GM18499 (cell line): ENCODE results near the gene MFN2.
"Not testable (repeated sequence)": the region's sequence is repeated elsewhere in the genome, so short reads cannot be mapped to it uniquely, and the experiment has no call there.

Source experiments
- ATAC-seq: cut with Tn5 transposase; IDR thresholded peaks from one replicate; pipeline ENCODE4 v1.9.1; 2021; ENCODE audit warnings: moderate number of reproducible peaks; ENCODE audit not compliant: insufficient read depth, unreplicated experiment

MFN2 gene

DNA sequence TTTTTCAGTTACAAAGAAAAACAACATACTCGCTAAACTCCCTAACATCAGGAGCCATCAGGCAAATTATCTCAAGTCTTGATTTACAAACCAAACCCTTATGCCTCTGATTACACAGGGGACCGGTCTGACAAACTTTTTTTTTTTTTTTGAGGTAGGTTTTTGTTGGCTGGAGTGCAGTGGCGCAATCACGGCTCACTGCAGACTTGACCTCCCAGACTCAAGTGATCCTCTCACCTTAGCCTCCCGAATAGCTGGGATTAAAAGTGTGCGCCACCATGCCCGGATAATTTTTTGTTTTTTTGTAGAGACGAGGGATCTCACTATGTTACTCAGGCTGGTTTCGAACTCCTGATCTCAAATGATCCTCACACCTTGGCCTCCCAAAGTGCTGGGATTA lies 35.3 kb downstream of the MFN2 start:
- no peak for ATAC-seq

DNA sequence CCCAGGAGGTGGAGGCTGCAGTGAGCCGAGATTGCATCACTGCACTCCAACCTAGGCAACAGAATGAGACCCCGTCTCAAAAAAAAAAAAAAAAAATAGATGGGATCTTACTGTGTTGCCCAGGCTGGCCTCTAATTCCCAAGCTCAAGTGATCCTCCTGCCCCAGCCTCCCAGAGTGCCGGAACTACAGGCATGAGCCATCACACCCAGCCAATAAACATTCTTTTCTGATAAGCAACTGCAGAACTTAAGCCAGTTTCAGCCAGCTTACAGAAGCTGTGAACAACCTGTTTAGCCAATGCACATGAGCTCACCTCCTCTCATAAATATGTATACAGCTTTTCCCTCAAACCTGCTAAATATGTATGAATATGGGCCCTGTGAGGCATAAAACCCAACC lies 35.9 kb downstream of the MFN2 start:
- ATAC-seq: no peak

DNA sequence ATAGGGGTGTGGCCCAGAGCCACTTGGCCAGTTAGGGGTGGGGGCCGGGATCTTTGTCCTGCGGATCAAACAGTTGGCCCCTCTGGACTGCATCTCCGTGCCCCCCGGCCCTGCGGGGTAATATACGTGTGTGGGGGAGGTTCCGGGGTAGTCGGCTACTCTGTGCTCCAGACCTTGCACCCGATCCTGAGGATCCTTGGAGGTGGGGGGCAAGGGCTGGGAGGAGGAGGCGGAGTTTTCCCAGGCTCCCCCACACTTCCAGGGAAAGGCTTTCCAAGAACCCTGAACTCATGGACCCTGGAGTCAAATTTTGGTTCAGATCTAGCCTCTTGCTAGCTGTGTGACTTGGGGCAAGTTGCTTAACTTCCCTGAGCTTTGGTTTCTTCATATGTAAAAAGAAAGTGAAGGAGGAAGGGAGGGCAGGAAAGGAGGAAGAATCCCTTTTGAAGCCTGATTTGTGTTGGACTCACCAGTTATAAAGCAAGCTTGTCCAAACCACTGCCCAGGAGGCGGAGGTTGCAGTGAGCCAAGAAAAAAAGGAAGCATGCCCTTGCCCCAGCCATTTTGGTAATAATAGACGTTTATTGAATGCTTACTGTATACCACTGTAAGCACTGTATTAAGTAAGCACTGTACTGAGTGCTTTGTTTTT lies 39.7 kb downstream of the MFN2 start:
- ATAC-seq: no peak

GRCh38 chr1:12021616-12022015 lies 41.4 kb downstream of the MFN2 start:
- ATAC-seq: no peak

DNA sequence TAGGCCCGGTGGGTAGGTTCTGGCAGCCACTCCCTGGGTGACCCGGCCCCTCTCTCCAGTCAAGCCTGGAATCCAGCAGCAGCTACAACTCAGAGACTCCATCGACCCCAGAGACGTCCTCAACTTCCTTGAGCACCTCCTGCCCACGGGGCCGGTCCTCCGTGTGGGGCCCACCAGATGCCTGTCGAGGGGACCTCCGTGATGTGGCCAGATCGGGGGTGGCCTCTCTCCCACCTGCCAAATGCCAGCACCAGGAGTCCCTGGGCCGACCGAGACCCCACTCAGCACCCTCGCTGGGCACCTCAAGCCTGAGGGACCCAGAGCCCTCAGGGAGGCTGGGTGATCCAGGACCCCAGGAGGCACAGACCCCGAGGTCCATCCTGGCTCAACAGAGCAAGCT lies 41.8 kb downstream of the MFN2 start:
- no peak for ATAC-seq

DNA sequence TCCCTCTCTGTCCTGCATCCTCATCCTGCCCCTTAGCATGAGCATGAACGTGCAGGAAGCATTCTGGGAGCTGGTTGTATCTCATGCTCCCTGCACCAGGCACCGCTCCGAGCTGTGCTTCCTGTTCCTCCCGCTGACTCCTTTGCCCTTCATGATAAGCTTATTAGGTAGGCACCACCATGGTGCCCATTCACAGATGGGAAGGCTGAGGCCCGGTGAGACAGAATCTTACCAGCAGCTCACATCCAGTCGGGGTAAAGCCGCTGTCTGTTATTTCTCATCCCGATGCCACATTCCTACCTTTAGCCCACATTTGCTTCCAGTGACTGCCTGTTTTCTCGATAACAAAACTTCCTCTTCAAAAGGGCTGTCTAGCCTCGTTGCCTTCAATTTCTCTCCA lies 46.3 kb downstream of the MFN2 start:
- ATAC-seq: no peak

GRCh38 chr1:12028248-12028647 lies 48.0 kb downstream of the MFN2 start:
- no peak for ATAC-seq

- ATAC-seq: no peak
Measured at GRCh38 chr1:12028957-12029511, 48.8 kb downstream of the MFN2 start.

DNA sequence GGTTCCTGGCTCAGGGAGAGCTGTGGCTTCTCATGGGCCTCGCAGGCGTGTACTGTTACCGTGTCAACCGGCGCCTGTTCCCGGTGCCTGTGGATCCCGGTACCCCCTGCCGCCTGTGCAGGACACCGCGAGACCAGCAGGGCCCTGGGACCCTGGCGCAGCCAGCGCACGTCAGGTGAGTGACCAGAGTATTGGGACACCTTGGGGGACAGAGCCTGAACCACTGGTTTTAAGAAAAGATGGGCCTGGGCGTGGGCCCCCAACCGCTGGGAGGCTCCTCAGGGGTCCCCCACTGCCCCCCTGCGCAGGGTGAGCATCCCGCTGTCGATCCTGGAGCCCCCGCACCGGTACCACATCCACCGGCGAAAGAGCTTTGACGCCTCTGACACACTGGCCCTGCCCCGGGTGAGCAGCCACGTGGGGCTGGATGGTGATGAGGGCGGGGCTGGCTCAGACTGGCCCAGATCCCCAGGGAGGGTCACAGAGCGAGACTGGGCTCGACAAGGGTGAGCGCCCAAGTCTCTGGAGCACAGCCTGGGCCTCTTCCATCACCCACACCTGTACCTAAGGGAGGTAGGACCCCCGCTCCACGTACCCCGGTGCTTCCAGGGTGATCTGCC lies 49.6 kb downstream of the MFN2 start:
- no peak for ATAC-seq

DNA sequence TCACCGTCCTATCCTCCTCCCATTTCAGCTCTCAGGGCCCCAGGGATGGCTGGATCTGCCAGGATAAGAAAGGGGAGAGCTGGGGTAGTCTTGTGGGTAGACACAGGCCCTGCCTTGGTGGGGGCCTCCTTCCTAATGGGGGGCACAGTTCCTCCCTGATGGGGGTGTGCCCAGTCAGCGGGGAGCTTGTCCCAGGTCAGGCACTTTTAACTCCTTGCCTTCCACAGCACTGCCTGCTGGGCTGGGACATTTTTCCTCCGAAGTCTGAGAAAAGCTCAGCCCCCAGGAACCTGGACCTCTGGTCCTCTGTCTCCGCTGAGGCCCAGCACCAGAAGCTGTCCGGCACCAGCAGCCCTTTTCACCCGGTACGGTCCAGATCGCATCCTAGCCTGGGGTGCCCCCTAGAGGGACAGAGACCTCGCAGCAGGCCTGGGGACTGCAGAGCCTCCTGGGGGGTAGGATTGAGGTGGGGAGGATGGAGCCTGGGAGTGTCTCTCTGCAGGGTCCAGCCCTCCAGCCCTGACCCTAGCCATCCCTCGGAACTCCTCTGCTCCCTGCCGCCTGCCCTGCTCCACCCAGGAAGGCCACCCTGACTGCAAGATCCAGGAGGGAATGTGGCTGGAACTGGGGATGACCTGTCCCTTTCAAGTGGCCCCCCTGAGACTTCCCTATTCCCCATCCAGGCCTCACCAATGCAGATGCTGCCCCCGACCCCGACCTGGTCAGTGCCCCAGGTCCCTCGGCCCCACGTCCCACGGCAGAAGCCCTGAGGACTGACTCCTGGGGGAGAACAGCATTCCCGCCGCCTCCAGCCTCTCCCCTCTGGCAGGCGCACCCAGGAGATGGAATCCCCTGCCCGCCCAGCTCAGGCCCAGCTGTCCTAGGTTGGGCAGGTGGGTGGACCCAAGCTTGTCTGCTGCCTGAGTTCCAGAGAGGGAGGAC lies 51.1 kb downstream of the MFN2 start:
- no peak for ATAC-seq

DNA sequence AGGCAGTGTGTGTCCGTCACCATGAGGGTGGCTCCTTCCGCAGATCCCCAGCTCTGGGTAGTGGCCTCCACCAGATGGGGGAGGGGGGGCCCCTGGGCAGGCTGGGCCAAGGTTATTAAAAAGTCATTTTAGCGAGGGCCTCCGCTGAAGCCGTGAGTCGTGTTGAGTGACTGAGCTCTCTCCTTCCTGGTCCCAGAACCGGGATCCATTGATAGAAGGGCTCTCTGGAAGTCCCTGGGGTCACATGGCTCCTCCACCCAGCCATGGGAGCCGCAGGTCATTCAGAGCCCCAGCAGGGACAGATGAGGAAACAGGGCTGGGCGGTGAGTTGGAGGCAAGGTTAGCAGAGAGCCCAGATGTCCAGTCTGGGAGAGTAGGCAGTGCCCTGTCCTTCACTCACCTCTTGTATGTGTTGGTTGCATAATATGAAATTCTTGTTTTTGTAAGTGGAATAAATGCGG lies 51.9 kb downstream of the MFN2 start:
- no peak for ATAC-seq

DNA sequence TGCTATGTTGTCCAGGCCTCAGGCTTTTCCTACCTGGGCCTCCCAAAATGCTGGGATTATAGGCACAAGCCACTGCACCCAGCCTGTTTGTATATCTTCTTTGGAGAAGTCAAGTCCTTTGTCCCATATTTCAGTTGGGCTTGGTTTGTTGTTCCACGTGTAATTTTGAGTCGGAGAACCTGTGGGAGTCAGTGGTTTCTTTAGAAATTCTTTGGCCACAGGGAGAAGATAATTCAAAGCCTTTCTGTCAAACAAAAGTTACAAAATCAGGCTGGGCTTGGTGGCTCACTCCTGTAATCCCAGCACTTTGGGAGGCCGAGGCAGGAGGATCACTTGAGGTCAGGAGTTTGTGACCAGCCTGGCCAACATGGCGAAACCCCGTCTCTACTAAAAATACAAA lies 53.2 kb downstream of the MFN2 start:
- ATAC-seq: not testable (repeated sequence)

GRCh38 chr1:12034381-12034801 lies 54.1 kb downstream of the MFN2 start:
- ATAC-seq: no peak

- ATAC-seq: no peak
Measured at GRCh38 chr1:12035312-12035711, 55.1 kb downstream of the MFN2 start.

DNA sequence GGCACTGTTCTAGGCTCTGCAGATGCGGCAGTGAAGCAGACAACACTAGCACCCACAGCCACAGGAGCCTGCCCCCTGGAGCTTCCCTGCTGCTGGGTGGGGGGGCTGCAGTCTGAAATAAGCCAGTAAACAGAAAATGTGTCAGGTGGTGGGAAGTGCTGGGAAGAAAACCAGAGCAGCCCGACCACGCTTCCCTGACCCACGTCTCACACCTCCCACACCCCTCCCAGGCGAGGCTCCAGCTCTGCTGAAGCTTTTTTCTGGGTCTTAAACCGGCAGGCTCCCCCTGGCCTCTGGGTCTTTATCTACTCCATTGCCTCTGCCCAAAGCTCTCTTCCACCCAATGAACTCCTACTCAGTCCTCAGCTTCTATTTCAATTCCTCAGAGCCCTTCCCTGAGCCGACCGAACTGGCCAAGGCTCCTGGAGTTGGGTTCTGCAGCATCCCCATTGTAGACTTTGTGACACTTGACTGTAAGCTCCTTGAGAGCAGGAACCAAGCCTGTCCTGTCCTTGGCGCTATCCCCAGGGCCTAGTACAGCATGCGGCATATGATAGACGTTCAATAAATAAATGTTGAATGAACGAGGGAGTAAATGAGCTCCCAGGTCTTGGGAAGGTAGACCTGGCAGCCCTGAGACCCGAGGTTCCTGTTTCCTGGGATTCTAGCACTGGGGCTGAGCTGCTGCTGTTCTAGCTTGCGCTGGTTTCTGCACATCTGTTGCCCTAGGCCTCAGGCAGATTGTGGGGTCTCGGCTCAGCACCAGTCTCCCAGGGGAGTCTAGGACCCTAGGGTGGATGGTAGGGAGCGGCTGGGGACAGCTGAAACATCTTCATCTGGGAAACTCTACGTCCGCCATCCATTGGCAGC lies 57.5 kb downstream of the MFN2 start:
- no peak for ATAC-seq

DNA sequence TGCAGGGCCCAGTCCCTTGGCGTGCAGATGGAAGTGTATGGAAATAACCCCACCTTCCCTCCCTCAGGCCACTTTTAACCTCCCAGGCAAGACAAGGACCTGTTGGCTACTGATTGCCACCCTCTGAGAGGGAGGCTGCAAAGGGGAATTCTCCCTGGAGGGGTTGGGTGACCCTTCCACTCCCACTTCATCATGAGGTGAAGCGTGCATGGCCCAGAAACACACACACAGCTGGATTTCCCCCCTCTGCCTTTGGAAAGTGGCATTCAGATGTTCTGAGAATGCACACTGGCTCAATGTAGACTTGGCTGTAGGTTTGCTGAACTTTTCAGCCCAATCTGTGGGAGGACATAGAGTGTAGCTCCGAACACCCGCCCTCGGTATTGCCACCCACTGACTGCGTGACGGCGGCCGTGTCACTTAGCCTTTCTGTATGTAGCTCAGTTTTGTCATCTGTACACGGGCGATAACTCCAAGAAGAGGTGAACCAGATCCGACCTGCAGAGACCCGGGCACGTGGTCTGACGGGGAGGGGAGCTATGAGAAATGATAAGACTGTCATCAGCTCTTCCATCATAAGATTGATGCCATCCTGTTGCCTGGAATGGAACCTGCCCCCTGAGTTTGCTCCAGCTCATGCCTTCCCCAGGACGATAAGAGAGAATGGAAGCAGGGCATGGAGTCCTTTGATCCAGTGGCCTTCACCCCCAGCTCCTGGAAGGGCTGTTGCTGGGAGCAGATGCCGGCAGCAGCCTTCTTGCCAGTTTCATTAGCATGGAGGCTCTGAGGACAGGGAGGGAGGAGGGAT lies 58.3 kb downstream of the MFN2 start:
- no peak for ATAC-seq

- no peak for ATAC-seq
Measured at GRCh38 chr1:12039164-12039525, 58.9 kb downstream of the MFN2 start.

DNA sequence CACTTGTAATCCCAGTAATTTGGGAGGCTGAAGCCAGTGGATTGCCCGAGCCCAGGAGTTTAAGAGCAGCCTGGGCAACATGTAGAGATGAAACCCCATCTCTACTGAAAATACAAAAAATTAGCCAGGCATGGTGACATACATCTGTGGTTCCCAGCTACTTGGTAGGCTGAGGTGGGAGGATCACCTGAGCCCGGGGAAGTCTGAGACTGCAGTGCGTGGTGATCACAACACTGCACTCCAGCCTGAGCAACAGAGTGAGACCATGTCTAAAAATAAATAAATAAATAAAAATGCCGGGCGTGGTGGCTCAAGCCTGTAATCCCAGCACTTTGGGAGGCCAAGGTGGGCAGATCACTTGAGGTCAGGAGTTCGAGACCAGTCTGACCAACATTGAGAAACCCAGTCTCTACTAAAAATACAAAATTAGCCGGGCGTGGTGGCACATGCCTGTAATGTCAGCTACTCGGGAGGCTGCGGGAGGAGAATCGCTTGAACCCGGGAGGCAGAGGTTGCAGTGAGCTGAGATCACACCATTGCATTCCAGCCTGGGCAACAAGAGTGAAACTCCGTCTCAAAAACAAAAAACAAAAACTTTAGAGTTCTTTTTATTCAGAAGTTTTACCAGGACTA lies 59.7 kb downstream of the MFN2 start:
- ATAC-seq: not testable (repeated sequence)
